ENCODE results near the gene LIFR. TPM values are rescaled to one million over a fixed set of nuclear protein-coding genes. Genes with fewer than 3 reads are reported as not detected.

Gene LIFR
- polyA plus RNA-seq, 1 experiment, result 2.7 TPM

DNA sequence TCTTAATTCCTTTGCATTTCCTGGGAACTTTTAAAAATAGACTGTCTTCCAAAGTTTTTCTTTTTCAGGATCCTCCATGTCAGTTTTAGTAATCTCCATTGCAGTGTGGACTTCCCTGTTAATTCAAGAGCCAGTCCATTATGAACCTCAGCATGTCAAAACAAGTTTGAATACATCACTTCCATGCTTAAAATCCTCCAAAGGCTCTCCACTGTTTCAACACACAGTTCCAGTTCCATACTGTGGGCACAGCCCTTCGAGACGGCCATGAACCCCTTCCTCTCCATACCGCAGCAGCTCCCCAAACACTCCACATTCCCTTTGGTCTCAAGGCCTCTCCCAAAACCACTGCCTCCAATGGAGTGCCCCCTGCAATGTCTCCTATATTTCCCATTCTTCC lies 19.5 kb downstream of the LIFR start:
- TF ChIP-seq, protein P1, sequence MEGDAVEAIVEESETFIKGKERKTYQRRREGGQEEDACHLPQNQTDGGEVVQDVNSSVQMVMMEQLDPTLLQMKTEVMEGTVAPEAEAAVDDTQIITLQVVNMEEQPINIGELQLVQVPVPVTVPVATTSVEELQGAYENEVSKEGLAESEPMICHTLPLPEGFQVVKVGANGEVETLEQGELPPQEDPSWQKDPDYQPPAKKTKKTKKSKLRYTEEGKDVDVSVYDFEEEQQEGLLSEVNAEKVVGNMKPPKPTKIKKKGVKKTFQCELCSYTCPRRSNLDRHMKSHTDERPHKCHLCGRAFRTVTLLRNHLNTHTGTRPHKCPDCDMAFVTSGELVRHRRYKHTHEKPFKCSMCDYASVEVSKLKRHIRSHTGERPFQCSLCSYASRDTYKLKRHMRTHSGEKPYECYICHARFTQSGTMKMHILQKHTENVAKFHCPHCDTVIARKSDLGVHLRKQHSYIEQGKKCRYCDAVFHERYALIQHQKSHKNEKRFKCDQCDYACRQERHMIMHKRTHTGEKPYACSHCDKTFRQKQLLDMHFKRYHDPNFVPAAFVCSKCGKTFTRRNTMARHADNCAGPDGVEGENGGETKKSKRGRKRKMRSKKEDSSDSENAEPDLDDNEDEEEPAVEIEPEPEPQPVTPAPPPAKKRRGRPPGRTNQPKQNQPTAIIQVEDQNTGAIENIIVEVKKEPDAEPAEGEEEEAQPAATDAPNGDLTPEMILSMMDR (IDR thresholded peaks at IDR 0.05; ENCODE audit: insufficient read depth, low read depth, low read length), result no peak
- CTCF ChIA-PET, result interaction anchor here (1.5 kb wide), 1 partner anchor 8 kb away, joined by 3 read pairs; no protein-coding TSS in a partner anchor
- DNase-seq (ENCODE audit: low read depth), result no peak
- Histone ChIP-seq H3K27me3 (ENCODE audit: control insufficient read depth, insufficient read depth, low read length) (no peaks in the 10 kb centered on the region), H3K4me3 (ENCODE audit: low read depth, low read length) (no peak overlapping the region), H3K36me3 (ENCODE audit: control insufficient read depth, insufficient read depth, low read length) (no peaks in the 10 kb centered on the region)
- POLR2A ChIA-PET, result no interaction called here

DNA sequence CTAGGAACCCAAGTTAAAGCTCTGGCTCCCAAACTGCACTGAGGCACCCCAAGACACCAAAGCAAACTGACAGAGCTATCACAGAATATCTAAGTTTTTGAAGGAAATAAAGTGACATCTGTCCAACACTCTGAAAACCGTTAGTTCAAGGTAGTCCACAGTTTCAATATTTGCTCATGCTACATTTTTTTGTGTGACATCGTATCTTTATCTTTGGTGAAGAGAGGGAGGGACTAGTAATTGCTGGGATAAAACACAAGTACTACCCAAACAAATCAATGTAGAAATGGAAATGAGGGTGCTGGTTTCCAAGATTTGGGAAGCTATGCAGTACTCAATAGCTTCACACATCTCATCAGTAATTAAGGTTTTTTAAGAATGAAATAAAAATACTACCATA lies 20.6 kb downstream of the LIFR start:
- no peak for DNase-seq (ENCODE audit: low read depth)
- CTCF ChIA-PET, result interaction anchor here (1.0 to 1.5 kb wide), 2 partner anchors 9 to 115 kb away, joined by 3 read pairs; no protein-coding TSS in a partner anchor
- Histone ChIP-seq H3K36me3 (ENCODE audit: control insufficient read depth, insufficient read depth, low read length) (no peaks in the 10 kb centered on the region), H3K27me3 (ENCODE audit: control insufficient read depth, insufficient read depth, low read length) (no peaks in the 10 kb centered on the region), H3K4me3 (ENCODE audit: low read depth, low read length) (no peak overlapping the region)
- POLR2A ChIA-PET, result no interaction called here
- TF ChIP-seq, protein P1 (IDR thresholded peaks at IDR 0.05; ENCODE audit: insufficient read depth, low read depth, low read length), result no peak

DNA sequence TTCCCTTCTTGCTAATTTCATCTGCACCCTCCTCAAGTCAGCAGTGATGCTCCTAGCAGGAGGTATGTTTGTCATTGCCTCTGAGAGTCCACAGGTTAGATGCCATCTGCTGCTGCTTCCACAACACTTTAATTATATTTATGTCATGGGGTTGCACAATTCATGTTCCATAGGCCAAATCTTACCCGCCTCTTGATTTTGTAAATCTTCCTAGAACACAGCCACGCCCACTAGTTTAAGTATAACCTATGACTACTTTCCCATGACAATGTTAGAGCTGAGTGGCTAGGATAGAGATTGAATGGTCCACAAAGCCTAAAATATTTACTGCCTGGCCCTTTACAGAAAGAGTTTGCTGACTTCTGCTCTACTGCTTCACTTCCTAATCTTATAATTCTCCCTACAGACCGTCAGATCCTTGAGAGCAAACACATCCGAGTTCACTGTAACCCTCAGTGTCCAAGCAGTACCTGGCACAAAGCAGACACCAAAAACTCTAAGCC lies 21.1 kb downstream of the LIFR start:
- ChIA-PET POLR2A (no interaction called here), CTCF (interaction anchor here (0.8 to 1.5 kb wide), 3 partner anchors 9 to 115 kb away, joined by 3 read pairs; no protein-coding TSS in a partner anchor)

DNA sequence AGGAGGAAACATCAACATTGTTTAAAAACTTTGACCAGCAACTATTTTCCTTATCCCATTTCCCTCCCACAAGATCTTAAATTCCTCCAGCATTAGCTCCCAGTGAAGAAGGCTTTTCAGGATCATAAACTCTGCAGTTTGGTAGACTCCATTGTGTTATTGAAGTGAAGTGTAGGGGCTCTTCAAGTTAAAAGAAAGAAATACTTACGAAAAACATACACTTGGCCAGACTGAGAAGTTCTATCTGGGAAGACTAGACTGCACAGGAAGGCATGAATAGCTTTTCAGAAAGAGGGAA lies 22.3 kb downstream of the LIFR start:
- ChIA-PET CTCF (interaction anchor here (0.9 kb wide), 1 partner anchor 14 kb away, joined by 3 read pairs; no protein-coding TSS in a partner anchor), POLR2A (no interaction called here)
- no peaks in the 10 kb centered on the region for H3K36me3 ChIP-seq (ENCODE audit: control insufficient read depth, insufficient read depth, low read length)
- H3K27me3 ChIP-seq (ENCODE audit: control insufficient read depth, insufficient read depth, low read length), result no peaks in the 10 kb centered on the region
- H3K4me3 ChIP-seq (ENCODE audit: low read depth, low read length), result no peak overlapping the region
- TF ChIP-seq, protein P1 (IDR thresholded peaks at IDR 0.05; ENCODE audit: insufficient read depth, low read depth, low read length), result no peak
- no peak for DNase-seq (ENCODE audit: low read depth)

More for the DNA sequence above, 21.1 kb downstream of the LIFR start:
- H3K36me3 ChIP-seq (ENCODE audit: control insufficient read depth, insufficient read depth, low read length), result no peaks in the 10 kb centered on the region
- TF ChIP-seq, protein P1 (IDR thresholded peaks at IDR 0.05; ENCODE audit: insufficient read depth, low read depth, low read length), result no peak
- H3K4me3 ChIP-seq (ENCODE audit: low read depth, low read length), result no peak overlapping the region
- H3K27me3 ChIP-seq (ENCODE audit: control insufficient read depth, insufficient read depth, low read length), result no peaks in the 10 kb centered on the region
- no peak for DNase-seq (ENCODE audit: low read depth)

DNA sequence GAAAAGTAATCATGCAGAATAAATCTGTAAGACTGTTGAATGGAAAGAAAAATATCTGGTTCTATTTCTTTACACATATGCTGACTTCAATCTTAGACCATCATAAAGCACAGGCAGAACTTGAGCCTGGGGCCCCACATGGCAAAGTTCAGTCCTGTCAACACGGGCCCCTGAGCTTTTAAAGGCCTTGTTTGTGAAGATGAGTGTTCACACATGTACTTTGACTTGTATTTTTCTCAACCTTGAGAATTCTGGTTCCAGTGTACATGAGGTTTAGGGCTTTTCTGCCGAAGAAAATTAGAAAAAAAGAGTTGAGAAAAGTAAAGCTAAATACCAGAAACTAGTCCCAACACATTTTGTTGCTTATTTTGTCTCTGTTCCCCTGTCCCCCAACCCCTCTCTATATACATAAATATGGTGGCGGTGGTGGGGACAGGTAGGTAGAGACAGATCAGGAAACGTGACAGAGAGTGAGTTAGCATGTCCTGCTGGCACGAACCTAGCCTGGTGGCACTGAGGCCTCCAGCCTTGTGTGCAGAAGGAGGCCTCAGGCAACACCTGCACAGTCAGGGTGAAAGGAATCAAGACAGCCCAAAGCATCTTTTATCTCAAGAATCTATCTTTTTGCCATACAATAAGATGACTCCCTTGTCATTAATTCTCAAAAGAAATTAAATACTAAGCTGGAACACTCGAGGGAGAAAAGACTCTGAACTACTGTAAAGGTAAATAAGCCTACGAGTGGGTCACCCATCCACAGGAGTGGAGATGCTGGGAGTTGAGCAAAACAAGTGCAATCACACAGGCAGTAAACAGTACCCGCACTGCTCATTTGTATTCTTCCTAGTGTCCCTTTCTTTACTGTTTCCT lies 22.9 kb downstream of the LIFR start:
- TF ChIP-seq, protein P1 (IDR thresholded peaks at IDR 0.05; ENCODE audit: insufficient read depth, low read depth, low read length), result no peak
- DNase-seq (ENCODE audit: low read depth), result no peak
- ChIA-PET POLR2A (no interaction called here), CTCF (interaction anchor here (0.9 to 1.3 kb wide), 2 partner anchors 8 to 13 kb away, joined by 3 to 4 read pairs; no protein-coding TSS in a partner anchor)
- Histone ChIP-seq H3K4me3 (ENCODE audit: low read depth, low read length) (no peak overlapping the region), H3K36me3 (ENCODE audit: control insufficient read depth, insufficient read depth, low read length) (no peaks in the 10 kb centered on the region), H3K27me3 (ENCODE audit: control insufficient read depth, insufficient read depth, low read length) (no peaks in the 10 kb centered on the region)
